CD4-positive, alpha-beta T cell (primary cell): ENCODE data around the gene STAMBP. TPM values are rescaled to one million over a fixed set of nuclear protein-coding genes. Genes with fewer than 3 reads are reported as not detected.

Source experiments
- ATAC-seq: fragments of 200-7000 bp; cut with Tn5 transposase; one replicate; pipeline ENCODE4 v1.10.0; 2022; ENCODE audit warnings: mild to moderate bottlenecking; ENCODE audit not compliant: poor library complexity
- CTCF ChIA-PET: fragments of 350-600 bp; sonication (Branson Sonifier 250); formaldehyde crosslinking; loops from one replicate; lab custom pipeline; 2021; ENCODE audit warnings: antibody characterized with exemption, inconsistent platforms; lab: Charles Lee
- POLR2A ChIA-PET: fragments of 350-600 bp; sonication (Branson Sonifier 250); formaldehyde crosslinking; loops from one replicate; lab custom pipeline; 2021; ENCODE audit warnings: antibody characterized with exemption, inconsistent platforms; lab: Charles Lee
- DNase-seq, 14 experiments: peaks; one replicate each; pipeline ENCODE4 v3.0.0-alpha.2; 2013 to 2020; ENCODE audit warnings: mixed read lengths in 2 of 14
- H3K27ac ChIP-seq, 2 donors: one replicate each; pipeline versions ENCODE4 v1.5.1 to v1.7.0; 2013; ENCODE audit warnings: low read length in 2 of 2, low read depth in 1 of 2, mild to moderate bottlenecking in 1 of 2
- H3K27me3 ChIP-seq, 2 experiments: 1 replicate in 1 of 2; 2 replicates in 1 of 2; pipeline versions ENCODE4 v1.6.1 to v1.7.0; 2013; ENCODE audit warnings: low read length in 2 of 2, control low read depth in 1 of 2, mild to moderate bottlenecking in 1 of 2, moderate library complexity in 1 of 2; ENCODE audit not compliant: insufficient read depth in 2 of 2, control insufficient read depth in 1 of 2
- H3K36me3 ChIP-seq: one replicate; pipeline ENCODE4 v1.6.1; 2013; ENCODE audit warnings: low read length, control low read depth; ENCODE audit not compliant: insufficient read depth
- H3K4me1 ChIP-seq: one replicate; pipeline ENCODE4 v1.6.1; 2013; ENCODE audit warnings: low read length, control low read depth; ENCODE audit not compliant: insufficient read depth
- H3K4me3 ChIP-seq: one replicate; pipeline ENCODE4 v1.5.1; 2013; ENCODE audit warnings: mild to moderate bottlenecking, low read length, moderate library complexity
- H3K9me3 ChIP-seq, 2 experiments: 1 replicate in 1 of 2; 2 replicates in 1 of 2; pipeline versions ENCODE4 v1.6.1 to v1.7.0; 2013; ENCODE audit warnings: low read length in 2 of 2, mild to moderate bottlenecking in 2 of 2, control low read depth in 1 of 2, moderate library complexity in 1 of 2; ENCODE audit not compliant: control insufficient read depth in 1 of 2, insufficient read depth in 1 of 2
- H3K27ac Mint-ChIP-seq: one replicate; pipeline ENCODE4 v1.8.0; 2020; ENCODE audit warnings: mixed read lengths
- H3K27me3 Mint-ChIP-seq: one replicate; pipeline ENCODE4 v1.8.0; 2021; ENCODE audit warnings: mixed read lengths
- H3K36me3 Mint-ChIP-seq: one replicate; pipeline ENCODE4 v1.8.0; 2021; ENCODE audit warnings: low read depth, mixed read lengths
- H3K4me1 Mint-ChIP-seq: one replicate; pipeline ENCODE4 v1.8.0; 2021; ENCODE audit warnings: low read depth, mixed read lengths
- H3K4me3 Mint-ChIP-seq: one replicate; pipeline ENCODE4 v1.8.0; 2020; ENCODE audit warnings: mild to moderate bottlenecking, mixed read lengths
- H3K9me3 Mint-ChIP-seq: one replicate; pipeline ENCODE4 v1.8.0; 2020; ENCODE audit warnings: mixed read lengths
- CTCF ChIP-seq: fragments of 200-600 bp; IDR thresholded peaks from one replicate; pipeline ENCODE4 v1.8.0; 2022; ENCODE audit warnings: antibody characterized with exemption, mild to moderate bottlenecking
- intact Hi-C, 2 experiments: fragments of 100-400 bp; cut with DNase I in 1 of 2; cut with micrococcal nuclease in 1 of 2; formaldehyde crosslinking; loops; one replicate each; pipeline versions ENCODE4 v1.15.1 to v1.9.0; 2023 to 2025; cut with DNase I, micrococcal nuclease
- total RNA-seq, 174 experiments: library from RNA in 2 of 174; stranded (reverse) in 2 of 174; gene quantifications; one replicate each; pipeline ENCODE4 v1.2.3 and lab custom pipeline; 2021 to 2026

Gene STAMBP
- total RNA-seq, 2 experiments from 2014 or later = 11.3 to 13.8 TPM

- H3K9me3 Mint-ChIP-seq = no peaks in the 10 kb centered on the region
- DNase-seq (no peak), ATAC-seq (no peak)
- intact Hi-C loops = no loop called here
- no peak overlapping the region for H3K4me3 ChIP-seq
- no peaks in the 10 kb centered on the region for H3K4me1 ChIP-seq
- H3K27ac Mint-ChIP-seq = no peak overlapping the region
- H3K36me3 Mint-ChIP-seq = no peaks in the 10 kb centered on the region
- no peaks in the 10 kb centered on the region for H3K9me3 ChIP-seq
- TF ChIP-seq CTCF = no peak
- H3K36me3 ChIP-seq = no peaks in the 10 kb centered on the region
- H3K27me3 ChIP-seq = no peaks in the 10 kb centered on the region
- H3K27ac ChIP-seq = no peak overlapping the region
- H3K4me1 Mint-ChIP-seq = no peaks in the 10 kb centered on the region
- CTCF ChIA-PET = interaction anchor here (0.6 kb wide), 1 partner anchor 105 kb away, joined by 3 read pairs; no protein-coding TSS in a partner anchor
- H3K27me3 Mint-ChIP-seq = no peaks in the 10 kb centered on the region
- no peak overlapping the region for H3K4me3 Mint-ChIP-seq
- POLR2A ChIA-PET = no interaction called here
Observed at GRCh38 chr2:73910873-73911547, 82.2 kb downstream of the STAMBP start.

- H3K4me1 Mint-ChIP-seq = no peaks in the 10 kb centered on the region
- DNase-seq (no peak), ATAC-seq (no peak)
- no peak overlapping the region for H3K4me3 ChIP-seq
- H3K36me3 ChIP-seq = no peaks in the 10 kb centered on the region
- H3K27me3 Mint-ChIP-seq = no peaks in the 10 kb centered on the region
- CTCF ChIA-PET = interaction anchor here (0.6 kb wide), 1 partner anchor 105 kb away, joined by 3 read pairs; no protein-coding TSS in a partner anchor
- H3K4me3 Mint-ChIP-seq = no peak overlapping the region
- no peaks in the 10 kb centered on the region for H3K9me3 Mint-ChIP-seq
- POLR2A ChIA-PET = no interaction called here
- no peak overlapping the region for H3K27ac ChIP-seq
- no peak for TF ChIP-seq CTCF
- H3K27me3 ChIP-seq = no peaks in the 10 kb centered on the region
- H3K4me1 ChIP-seq = no peaks in the 10 kb centered on the region
- intact Hi-C loops = no loop called here
- H3K27ac Mint-ChIP-seq = no peak overlapping the region
- H3K36me3 Mint-ChIP-seq = no peaks in the 10 kb centered on the region
- H3K9me3 ChIP-seq = no peaks in the 10 kb centered on the region
Observed at GRCh38 chr2:73911548-73912208, 82.9 kb downstream of the STAMBP start.

- no peak overlapping the region for H3K27ac Mint-ChIP-seq
- H3K27me3 ChIP-seq = no peaks in the 10 kb centered on the region
- POLR2A ChIA-PET = no interaction called here
- no peak for TF ChIP-seq CTCF
- CTCF ChIA-PET = interaction anchor here (0.7 to 0.9 kb wide), 2 partner anchors 26 to 235 kb away, joined by 3 to 4 read pairs; no protein-coding TSS in a partner anchor
- H3K36me3 ChIP-seq = no peaks in the 10 kb centered on the region
- H3K9me3 ChIP-seq = no peaks in the 10 kb centered on the region
- H3K27me3 Mint-ChIP-seq = no peaks in the 10 kb centered on the region
- no peaks in the 10 kb centered on the region for H3K9me3 Mint-ChIP-seq
- no peaks in the 10 kb centered on the region for H3K36me3 Mint-ChIP-seq
- H3K4me3 ChIP-seq = no peak overlapping the region
- no peak overlapping the region for H3K27ac ChIP-seq
- no peaks in the 10 kb centered on the region for H3K4me1 ChIP-seq
- H3K4me3 Mint-ChIP-seq = no peak overlapping the region
- DNase-seq (no peak), ATAC-seq (no peak)
- intact Hi-C loops = no loop called here
- H3K4me1 Mint-ChIP-seq = no peaks in the 10 kb centered on the region
Observed at GRCh38 chr2:73913414-73914054, 84.8 kb downstream of the STAMBP start.
